Testis (tissue), 3 donors: ENCODE measurements around the gene CACNA2D3. TPM values are rescaled to one million over a fixed set of nuclear protein-coding genes. Genes with fewer than 3 reads are reported as not detected.

Experiments used
- DNase-seq: peaks from one replicate; pipeline ENCODE4 v3.0.0-alpha.2; 2019
- H3K27ac ChIP-seq, 2 donors: fragments of 200-600 bp; sonication (generic); one replicate each; pipeline ENCODE4 v1.5.1; 2019
- H3K27me3 ChIP-seq: fragments of 200-600 bp; sonication (generic); one replicate; pipeline ENCODE4 v1.5.1; 2019
- H3K36me3 ChIP-seq: fragments of 200-600 bp; sonication (generic); one replicate; pipeline ENCODE4 v1.5.1; 2017; ENCODE audit warnings: low read depth; ENCODE audit errors: missing control alignments
- H3K4me1 ChIP-seq: fragments of 200-600 bp; sonication (generic); one replicate; pipeline ENCODE4 v1.5.1; 2019
- H3K4me3 ChIP-seq, 2 donors: fragments of 200-600 bp; sonication (generic); one replicate each; pipeline ENCODE4 v1.5.1; 2017 to 2019
- H3K9me3 ChIP-seq: fragments of 200-600 bp; sonication (generic); one replicate; pipeline ENCODE4 v1.5.1; 2017
- POLR2A ChIP-seq: fragments of 450-650 bp; IDR thresholded peaks from one replicate; pipeline ENCODE4 v1.6.1; 2017; ENCODE audit warnings: antibody characterized with exemption, mild to moderate bottlenecking, moderate library complexity
- WGBS, 2 donors: methylation state at CpG; one replicate each; pipeline ENCODE4 v1.1.5; 2018; 5-methylcytosine and 5-hydroxymethylcytosine counted together
- intact Hi-C: fragments of 100-400 bp; cut with DNase I; formaldehyde crosslinking; loops from one replicate; pipeline ENCODE4 v1.15.1; 2023; ENCODE audit warnings: low total_unique reads
- polyA plus RNA-seq: library from polyadenylated mRNA; stranded (reverse); fragments of 350-450 nt; fragmentation: Illumina TruSeq; extraction: RNeasy Lipid Tissue Mini Kit (QIAGEN cat#74804); gene quantifications from one replicate; pipeline ENCODE4 v1.2.3, GENCODE V29; 2014; ENCODE audit warnings: low read depth, low replicate concordance; ENCODE audit not compliant: insufficient read depth
- total RNA-seq, 2 donors: library from RNA; depleted of rRNA; stranded (reverse); fragments of >200 nt; gene quantifications; one replicate each; pipeline ENCODE4 v1.2.3, GENCODE V29; 2016
- TF ChIP-seq, protein P1 (sequence below), 3 experiments: fragments of 450-650 bp in 2 of 3; fragments of 200-600 bp in 1 of 3; sonication (generic) in 1 of 3; IDR thresholded peaks; one replicate each; pipeline ENCODE4 v1.5.1; 2016 to 2019; ENCODE audit warnings: antibody characterized with exemption in 3 of 3, mild to moderate bottlenecking in 2 of 3, moderate library complexity in 1 of 3

Gene CACNA2D3
- total and polyA plus RNA-seq, 3 donors from 2014 or later = 10.1 to 16.5 (median 11.2) TPM

DNA sequence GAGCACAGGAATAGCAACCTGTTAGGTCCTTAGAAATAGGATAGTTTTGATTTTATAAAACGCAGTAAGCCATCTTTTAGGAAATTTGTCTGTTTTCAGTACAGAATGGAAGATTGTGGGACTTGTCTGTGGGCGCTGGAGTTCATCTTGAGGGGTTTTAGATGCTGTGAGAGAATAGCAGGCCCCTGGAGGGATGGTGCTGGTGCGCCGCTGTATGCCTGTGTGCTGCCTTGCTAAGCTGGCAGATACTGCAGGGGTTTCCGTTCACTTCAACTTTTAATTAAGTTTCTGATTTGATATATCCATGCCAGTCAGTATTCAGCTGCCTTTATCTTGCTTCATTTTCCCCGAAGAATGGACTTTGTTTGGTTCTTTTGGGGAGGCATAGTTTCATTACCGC lies 4.2 kb downstream of the CACNA2D3 start:
- Histone ChIP-seq H3K4me1 (no peaks in the 10 kb centered on the region), H3K9me3 (no peaks in the 10 kb centered on the region), H3K27ac (no peak overlapping the region), H3K27me3 (no peaks in the 10 kb centered on the region), H3K36me3 (no peaks in the 10 kb centered on the region), H3K4me3 (no peak overlapping the region)
- TF ChIP-seq, protein P1, sequence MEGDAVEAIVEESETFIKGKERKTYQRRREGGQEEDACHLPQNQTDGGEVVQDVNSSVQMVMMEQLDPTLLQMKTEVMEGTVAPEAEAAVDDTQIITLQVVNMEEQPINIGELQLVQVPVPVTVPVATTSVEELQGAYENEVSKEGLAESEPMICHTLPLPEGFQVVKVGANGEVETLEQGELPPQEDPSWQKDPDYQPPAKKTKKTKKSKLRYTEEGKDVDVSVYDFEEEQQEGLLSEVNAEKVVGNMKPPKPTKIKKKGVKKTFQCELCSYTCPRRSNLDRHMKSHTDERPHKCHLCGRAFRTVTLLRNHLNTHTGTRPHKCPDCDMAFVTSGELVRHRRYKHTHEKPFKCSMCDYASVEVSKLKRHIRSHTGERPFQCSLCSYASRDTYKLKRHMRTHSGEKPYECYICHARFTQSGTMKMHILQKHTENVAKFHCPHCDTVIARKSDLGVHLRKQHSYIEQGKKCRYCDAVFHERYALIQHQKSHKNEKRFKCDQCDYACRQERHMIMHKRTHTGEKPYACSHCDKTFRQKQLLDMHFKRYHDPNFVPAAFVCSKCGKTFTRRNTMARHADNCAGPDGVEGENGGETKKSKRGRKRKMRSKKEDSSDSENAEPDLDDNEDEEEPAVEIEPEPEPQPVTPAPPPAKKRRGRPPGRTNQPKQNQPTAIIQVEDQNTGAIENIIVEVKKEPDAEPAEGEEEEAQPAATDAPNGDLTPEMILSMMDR (IDR thresholded peaks at IDR 0.05) = no peak
- no peak for TF ChIP-seq POLR2A
- no peak for DNase-seq
- 68 to 79% methylated on average over 7 of the region's 7 CpGs for WGBS, 2 donors
- intact Hi-C loops = no loop called here

DNA sequence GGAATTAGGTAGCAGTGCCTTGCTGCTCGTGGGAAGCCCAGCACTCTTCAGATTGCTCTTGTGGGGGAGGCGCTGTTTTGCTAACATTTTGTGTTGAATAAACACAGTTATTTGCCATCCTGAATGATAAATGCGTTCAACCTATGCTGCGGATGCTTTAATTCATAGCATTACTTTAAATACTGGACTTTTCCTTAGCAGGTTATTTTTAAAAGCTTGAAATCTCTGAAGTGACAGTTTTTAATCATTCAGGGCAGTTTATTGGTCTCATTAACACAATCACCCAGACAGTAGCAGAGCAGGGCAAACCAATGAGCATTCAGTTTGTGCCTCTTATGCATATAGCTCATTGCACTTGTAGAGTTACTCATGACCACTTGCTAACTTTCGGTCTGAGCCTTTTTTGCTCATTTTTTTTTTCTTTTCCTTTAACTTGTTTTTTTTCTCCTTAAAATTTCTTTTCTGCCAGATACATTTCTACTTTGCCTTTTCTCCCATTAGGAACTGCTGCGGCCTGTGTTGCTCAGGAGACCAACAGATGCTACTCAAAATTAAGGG lies 5.2 kb downstream of the CACNA2D3 start:
- no peak for TF ChIP-seq POLR2A
- TF ChIP-seq, protein P1 (IDR thresholded peaks at IDR 0.05) = no peak
- Histone ChIP-seq H3K27ac (no peak overlapping the region), H3K4me1 (no peaks in the 10 kb centered on the region), H3K27me3 (no peaks in the 10 kb centered on the region), H3K4me3 (no peak overlapping the region), H3K36me3 (no peaks in the 10 kb centered on the region), H3K9me3 (no peaks in the 10 kb centered on the region)
- intact Hi-C loops = no loop called here
- no peak for DNase-seq
- WGBS, 2 donors = 84 to 91% methylated on average over 6 of the region's 6 CpGs

DNA sequence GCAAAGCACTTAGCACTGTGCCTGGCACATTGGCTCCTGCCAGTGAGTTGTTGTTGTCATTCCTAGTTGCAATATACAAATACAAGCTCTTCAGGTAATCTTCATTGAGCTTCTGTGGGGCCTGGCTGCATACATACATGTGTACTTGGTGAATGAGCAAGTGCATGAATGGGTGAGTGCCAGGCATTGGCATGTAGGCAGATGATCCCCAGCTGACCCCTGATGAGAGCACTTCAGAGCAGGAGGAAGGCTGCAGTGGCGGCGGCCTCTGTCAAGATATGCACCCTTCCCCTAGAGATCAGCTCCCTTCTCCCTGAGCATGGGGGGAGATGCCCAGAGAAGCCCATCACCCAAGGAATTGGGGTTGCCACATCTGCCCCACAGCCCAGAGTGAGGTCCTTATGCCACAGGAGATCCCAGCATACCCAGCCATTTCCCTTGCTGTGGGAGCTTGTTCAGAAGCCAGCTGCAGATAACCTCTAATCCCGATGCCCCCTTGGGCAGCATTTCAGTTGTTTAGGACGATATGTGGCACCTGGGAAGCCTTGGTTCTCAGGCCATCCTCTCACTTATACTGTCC lies 8.8 kb downstream of the CACNA2D3 start:
- Histone ChIP-seq H3K36me3 (no peaks in the 10 kb centered on the region), H3K4me1 (no peaks in the 10 kb centered on the region), H3K9me3 (no peaks in the 10 kb centered on the region), H3K4me3 (no peak overlapping the region), H3K27ac (no peak overlapping the region), H3K27me3 (no peaks in the 10 kb centered on the region)
- DNase-seq = no peak
- intact Hi-C loops = no loop called here
- TF ChIP-seq, protein P1 (IDR thresholded peaks at IDR 0.05) = no peak
- TF ChIP-seq POLR2A = no peak
- WGBS, 2 donors = 84 to 88% methylated on average over 4 of the region's 4 CpGs

DNA sequence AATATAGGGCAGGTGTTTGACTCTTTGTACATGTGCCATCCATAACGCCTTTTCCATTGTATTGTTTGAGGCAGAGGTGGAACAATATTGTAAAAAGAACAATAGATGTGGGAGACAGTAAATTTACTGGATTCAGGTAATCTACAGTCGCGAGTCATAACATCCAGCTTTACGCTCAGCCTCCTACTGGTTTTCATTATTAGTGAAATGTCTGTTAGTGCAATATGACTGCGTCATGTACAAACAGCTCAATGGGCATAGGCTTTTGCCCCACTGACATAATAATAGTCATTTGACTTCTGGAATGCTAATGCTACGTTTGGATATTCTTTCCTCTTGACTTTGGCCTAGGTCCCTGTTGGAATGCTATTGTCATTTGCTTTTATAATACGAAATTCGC lies 9.5 kb downstream of the CACNA2D3 start:
- intact Hi-C loops = no loop called here
- no peak for DNase-seq

More for the DNA sequence above, 9.5 kb downstream of the CACNA2D3 start:
- Histone ChIP-seq H3K27ac (no peak overlapping the region), H3K4me1 (no peaks in the 10 kb centered on the region), H3K9me3 (no peaks in the 10 kb centered on the region), H3K4me3 (no peak overlapping the region), H3K36me3 (no peaks in the 10 kb centered on the region), H3K27me3 (no peaks in the 10 kb centered on the region)
- 88 to 89% methylated on average over 8 of the region's 8 CpGs for WGBS, 2 donors
- TF ChIP-seq, protein P1 (IDR thresholded peaks at IDR 0.05) = no peak
